Vagina (tissue), 2 donors: Measurements from ENCODE around the gene GRN. TPM values are rescaled to one million over a fixed set of nuclear protein-coding genes. Genes with fewer than 3 reads are reported as not detected.

ENCODE experiments used
- DNase-seq, 2 donors: peaks; one replicate each; pipeline ENCODE4 v3.0.0-alpha.2; 2017; ENCODE audit errors: extremely low spot score in 2 of 2
- H3K27ac ChIP-seq: fragments of 200-600 bp; sonication (generic); one replicate; pipeline ENCODE4 v1.5.1; 2019
- H3K27me3 ChIP-seq: fragments of 200-600 bp; sonication (generic); one replicate; pipeline ENCODE4 v1.5.1; 2019
- H3K36me3 ChIP-seq, 2 donors: fragments of 200-600 bp; sonication (generic); one replicate each; pipeline ENCODE4 v1.5.1; 2017 to 2019
- H3K4me1 ChIP-seq: fragments of 200-600 bp; sonication (generic); one replicate; pipeline ENCODE4 v1.5.1; 2019
- H3K4me3 ChIP-seq, 2 donors: fragments of 200-600 bp; sonication (generic); 1 replicate in 1 of 2; 2 replicates in 1 of 2; pipeline ENCODE4 v1.5.1; 2016 to 2019
- H3K9me3 ChIP-seq: fragments of 200-600 bp; sonication (generic); one replicate; pipeline ENCODE4 v1.5.1; 2019
- CTCF ChIP-seq, 3 experiments: fragments of 450-650 bp in 2 of 3; fragments of 200-600 bp in 1 of 3; sonication (generic) in 1 of 3; IDR thresholded peaks; one replicate each; pipeline ENCODE4 v1.5.1; 2017 to 2019; ENCODE audit warnings: antibody characterized with exemption in 3 of 3, mild to moderate bottlenecking in 2 of 3, moderate library complexity in 2 of 3
- POLR2A ChIP-seq, 2 donors: fragments of 450-650 bp; IDR thresholded peaks; one replicate each; pipeline ENCODE4 v1.6.1; 2017; ENCODE audit warnings: antibody characterized with exemption in 2 of 2, mild to moderate bottlenecking in 2 of 2, moderate library complexity in 2 of 2
- POLR2AphosphoS5 ChIP-seq, 2 donors: sonication (generic); formaldehyde crosslinking; IDR thresholded peaks; one replicate each; pipeline ENCODE4 v1.9.0; 2017; ENCODE audit warnings: antibody characterized with exemption in 2 of 2, mild to moderate bottlenecking in 2 of 2, low read depth in 1 of 2; ENCODE audit not compliant: insufficient read depth in 1 of 2
- intact Hi-C: fragments of 100-400 bp; cut with DNase I; formaldehyde crosslinking; loops from one replicate; pipeline ENCODE4 v1.15.1; 2023
- total RNA-seq: library from RNA; depleted of rRNA; stranded (reverse); fragments of >200 nt; gene quantifications from one replicate; pipeline ENCODE4 v1.2.3, GENCODE V29; 2016

The GRN gene
- total RNA-seq, 1 donor from 2014 or later = 268 TPM

- no peak overlapping the region for H3K4me3 ChIP-seq
- intact Hi-C loops = no loop called here
- no peak overlapping the region for H3K27ac ChIP-seq
- peaks cover 6% of the 10 kb centered on the region for H3K4me1 ChIP-seq
- H3K9me3 ChIP-seq = no peaks in the 10 kb centered on the region
- DNase-seq = no peak
- peaks cover 6% of the 10 kb centered on the region for H3K27me3 ChIP-seq
- TF ChIP-seq POLR2A (IDR thresholded peaks at IDR 0.05) (no peak), POLR2AphosphoS5 (IDR thresholded peaks at IDR 0.05; ENCODE audit: insufficient read depth in 1 of 2, low read depth in 1 of 2) (no peak), CTCF (IDR thresholded peaks at IDR 0.05) (no peak)
- H3K36me3 ChIP-seq = peaks cover 0 to 18% of the 10 kb centered on the region in 2 donors
Observed at GRCh38 chr17:44315760-44316731, 29.1 kb upstream of the GRN start.

DNA sequence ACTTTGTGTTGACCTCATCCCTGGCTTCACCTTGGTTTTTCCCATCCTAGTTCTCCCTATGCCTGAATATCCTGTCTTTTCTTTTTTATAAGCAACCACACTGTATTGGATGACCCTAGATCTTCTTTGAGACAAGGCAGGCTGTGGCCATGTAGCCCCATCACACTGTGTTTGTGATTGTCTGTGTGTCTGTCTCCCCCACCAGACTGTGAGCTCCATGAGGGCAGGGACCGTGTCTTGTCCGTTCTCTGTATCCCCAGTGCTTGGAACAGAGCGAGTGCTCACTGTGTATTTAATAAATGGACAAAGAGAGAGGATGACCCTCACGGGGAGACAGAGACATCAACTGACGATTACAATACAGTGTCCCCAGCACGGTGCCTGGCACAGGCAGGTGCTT is 27.6 kb upstream of the GRN start:
- H3K27me3 ChIP-seq = peaks cover 6% of the 10 kb centered on the region
- TF ChIP-seq POLR2A (IDR thresholded peaks at IDR 0.05) (no peak), CTCF (IDR thresholded peaks at IDR 0.05) (no peak), POLR2AphosphoS5 (IDR thresholded peaks at IDR 0.05; ENCODE audit: insufficient read depth in 1 of 2, low read depth in 1 of 2) (no peak)
- intact Hi-C loops = no loop called here

DNA sequence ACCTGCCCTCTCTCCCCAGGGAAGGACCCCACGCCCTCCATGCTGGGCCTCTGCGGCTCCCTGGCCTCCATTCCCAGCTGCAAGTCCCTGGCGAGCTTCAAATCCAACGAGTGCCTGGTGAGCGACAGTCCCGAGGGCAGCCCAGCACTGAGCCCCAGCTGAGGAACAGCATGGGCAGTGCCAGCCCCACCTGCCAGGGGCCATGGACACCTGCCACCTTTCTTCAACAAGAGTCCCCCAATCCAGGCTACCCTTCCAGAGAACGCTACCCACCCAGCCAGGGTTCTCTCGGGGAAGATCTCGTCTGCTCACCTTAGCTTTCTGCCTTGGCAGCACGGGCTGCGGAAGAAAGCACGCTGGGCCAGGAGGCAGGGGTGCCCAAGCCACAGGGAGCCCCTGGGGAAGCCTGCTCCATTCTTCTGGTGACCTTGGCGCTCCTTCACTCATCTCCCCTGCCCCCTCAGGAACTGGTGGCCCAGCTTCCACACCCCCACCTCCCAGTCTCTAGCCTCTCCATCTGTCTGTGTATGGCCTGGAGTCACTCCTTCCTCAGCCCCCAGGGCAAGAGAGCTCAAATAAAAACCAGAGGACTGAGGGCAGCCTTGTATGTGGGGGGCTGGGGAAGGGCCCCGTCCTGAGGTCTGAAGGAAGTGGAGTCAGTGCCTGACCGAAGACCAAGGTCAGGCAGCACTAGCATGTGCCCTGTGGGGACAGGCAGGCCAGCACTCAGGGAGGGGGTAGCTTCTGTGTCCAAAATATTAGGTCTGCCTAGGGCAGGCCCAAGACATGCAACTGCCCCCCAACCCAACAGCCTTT is 26.8 kb upstream of the GRN start:
- H3K27me3 ChIP-seq = peaks cover 6% of the 10 kb centered on the region
- no peak for TF ChIP-seq POLR2AphosphoS5 (IDR thresholded peaks at IDR 0.05; ENCODE audit: insufficient read depth in 1 of 2, low read depth in 1 of 2)
- no peak for TF ChIP-seq CTCF (IDR thresholded peaks at IDR 0.05)
- no peak for TF ChIP-seq POLR2A (IDR thresholded peaks at IDR 0.05)
- intact Hi-C loops = no loop called here
- H3K4me3 ChIP-seq = no peak overlapping the region
- peaks cover 0 to 33% of the 10 kb centered on the region in 2 donors for H3K36me3 ChIP-seq
- no peaks in the 10 kb centered on the region for H3K9me3 ChIP-seq
- peaks cover 16% of the 10 kb centered on the region for H3K4me1 ChIP-seq
- no peak for DNase-seq
- H3K27ac ChIP-seq = no peak overlapping the region

More for the DNA sequence above, 27.6 kb upstream of the GRN start:
- H3K36me3 ChIP-seq = peaks cover 0 to 33% of the 10 kb centered on the region in 2 donors
- H3K9me3 ChIP-seq = no peaks in the 10 kb centered on the region
- H3K27ac ChIP-seq = no peak overlapping the region
- peaks cover 9% of the 10 kb centered on the region for H3K4me1 ChIP-seq
- no peak overlapping the region for H3K4me3 ChIP-seq
- DNase-seq = no peak

DNA sequence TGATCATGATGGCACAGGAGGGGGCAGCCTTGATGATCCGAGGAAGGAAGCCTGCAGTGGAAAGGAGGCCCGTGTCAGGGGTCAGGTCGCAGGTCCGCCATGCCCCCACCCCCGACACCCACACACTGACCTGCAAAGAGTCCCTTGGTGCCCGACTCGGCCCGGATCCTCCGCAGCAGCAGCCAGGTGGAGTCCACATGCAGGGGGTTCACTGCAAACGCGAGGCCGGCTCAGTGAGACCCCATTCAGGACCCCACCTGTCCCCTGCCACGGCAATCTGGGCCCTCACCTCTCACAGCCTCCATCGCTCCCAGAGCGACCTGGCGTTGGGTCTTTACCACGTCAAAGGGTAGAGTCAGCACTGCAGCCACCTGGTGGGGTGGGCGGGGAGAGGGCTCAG is 25.0 kb upstream of the GRN start:
- TF ChIP-seq CTCF (IDR thresholded peaks at IDR 0.05) = no peak
- H3K27ac ChIP-seq = no peak overlapping the region
- no peak overlapping the region for H3K4me3 ChIP-seq
- no peaks in the 10 kb centered on the region for H3K9me3 ChIP-seq
- intact Hi-C loops = loop anchor here (5.0 kb wide), 1 partner anchor 108 kb away; no protein-coding TSS in a partner anchor
- no peaks in the 10 kb centered on the region for H3K27me3 ChIP-seq
- H3K4me1 ChIP-seq = peaks cover 20% of the 10 kb centered on the region
- peaks cover 0 to 33% of the 10 kb centered on the region in 2 donors for H3K36me3 ChIP-seq
- DNase-seq = no peak
